Measurements from ENCODE around the gene FGF6. TPM values are rescaled to one million over a fixed set of nuclear protein-coding genes. Genes with fewer than 3 reads are reported as not detected.

The FGF6 gene
- total RNA-seq, 4 donors from 2014 or later: not detected

DNA sequence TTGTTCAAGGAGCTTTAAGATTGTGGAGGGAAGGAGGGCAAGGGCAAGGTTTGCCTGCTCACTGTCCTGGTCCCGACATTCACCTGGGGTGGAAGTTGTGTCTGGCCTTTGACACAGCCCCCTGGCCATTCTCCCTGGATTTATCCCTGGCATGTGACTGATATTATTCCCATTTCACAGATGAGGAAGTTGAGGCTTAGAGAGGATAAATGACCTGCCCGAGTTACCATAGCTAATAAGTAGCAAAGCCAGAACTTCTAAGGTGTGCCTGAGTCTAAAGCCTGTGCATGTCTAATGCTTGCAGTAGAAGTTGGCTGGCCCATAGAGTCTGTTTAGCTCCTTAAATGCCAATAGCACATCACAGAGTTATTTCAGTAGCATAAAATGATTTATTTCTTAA, 720 bp upstream of the FGF6 start:
- TF ChIP-seq CTCF (IDR thresholded peaks at IDR 0.05): no peak
- TF ChIP-seq POLR2A (IDR thresholded peaks at IDR 0.05): no peak
- TF ChIP-seq EP300 (IDR thresholded peaks at IDR 0.05): no peak
- no peak for TF ChIP-seq POLR2AphosphoS5 (IDR thresholded peaks at IDR 0.05)
- H3K27me3 ChIP-seq: peaks cover 12% of the 10 kb centered on the region

DNA sequence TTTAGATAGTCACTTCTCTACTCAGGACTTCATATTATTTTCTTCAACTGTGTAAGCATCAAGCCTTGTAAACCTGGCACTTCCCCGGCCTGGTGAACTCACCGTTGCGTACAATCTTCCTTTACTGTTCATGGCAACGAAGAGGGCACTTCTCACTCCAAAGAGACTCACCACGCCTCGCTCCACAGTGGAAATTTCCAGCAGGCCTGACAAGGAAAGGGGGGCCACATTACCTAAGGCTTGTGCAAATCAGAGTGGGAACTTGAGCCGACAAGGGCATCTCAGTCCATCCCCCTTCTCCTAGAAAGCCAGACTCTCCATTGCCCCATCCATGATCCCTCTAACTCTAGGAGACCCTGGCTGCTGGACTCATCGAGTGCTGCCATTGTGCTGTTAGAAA, 1.6 kb downstream of the FGF6 start:
- WGBS: 87% methylated on average over 8 of the region's 8 CpGs
- H3K4me3 ChIP-seq: no peak overlapping the region
- peaks cover 15% of the 10 kb centered on the region for H3K27me3 ChIP-seq
- no peaks in the 10 kb centered on the region for H3K36me3 ChIP-seq
- no peaks in the 10 kb centered on the region for H3K4me1 ChIP-seq
- H3K9me3 ChIP-seq: no peaks in the 10 kb centered on the region
- no peak for DNase-seq (ENCODE audit: low spot score in 2 of 2)
- TF ChIP-seq EP300 (IDR thresholded peaks at IDR 0.05) (no peak), POLR2AphosphoS5 (IDR thresholded peaks at IDR 0.05) (no peak), POLR2A (IDR thresholded peaks at IDR 0.05) (no peak)
- H3K27ac ChIP-seq: no peak overlapping the region

More for the DNA sequence above, 720 bp upstream of the FGF6 start:
- DNase-seq (ENCODE audit: low spot score in 2 of 2): no peak
- H3K4me1 ChIP-seq: no peaks in the 10 kb centered on the region
- no peaks in the 10 kb centered on the region for H3K9me3 ChIP-seq
- WGBS: 87% methylated on average over 2 of the region's 2 CpGs
- no peaks in the 10 kb centered on the region for H3K36me3 ChIP-seq
- no peak overlapping the region for H3K4me3 ChIP-seq
- no peak overlapping the region for H3K27ac ChIP-seq

DNA sequence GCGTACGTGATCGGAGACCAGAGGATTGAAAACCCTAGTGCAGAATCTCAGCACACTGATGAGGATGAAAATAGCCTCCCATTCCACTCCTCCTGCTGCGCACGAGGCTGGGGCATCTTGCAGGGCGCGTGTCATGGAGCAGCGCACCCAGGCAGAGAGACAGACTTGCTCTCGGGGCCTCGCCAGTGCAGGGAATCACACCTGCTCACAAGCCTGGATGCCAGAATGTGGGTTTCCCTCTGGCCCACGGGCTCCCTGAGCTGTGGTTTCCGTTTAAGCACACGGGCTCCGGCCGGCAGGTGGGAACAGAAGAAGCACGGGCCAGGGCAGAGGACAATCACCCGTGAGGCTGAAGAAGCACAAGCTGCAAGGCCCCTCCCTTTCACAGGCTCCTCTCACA, 2.0 kb downstream of the FGF6 start:
- Histone ChIP-seq H3K36me3 (no peaks in the 10 kb centered on the region), H3K27me3 (peaks cover 15% of the 10 kb centered on the region), H3K27ac (no peak overlapping the region), H3K9me3 (no peaks in the 10 kb centered on the region), H3K4me1 (no peaks in the 10 kb centered on the region), H3K4me3 (no peak overlapping the region)
- TF ChIP-seq CTCF (IDR thresholded peaks at IDR 0.05) (no peak), POLR2AphosphoS5 (IDR thresholded peaks at IDR 0.05) (no peak), POLR2A (IDR thresholded peaks at IDR 0.05) (no peak), EP300 (IDR thresholded peaks at IDR 0.05) (no peak)
- DNase-seq (ENCODE audit: low spot score in 2 of 2): no peak
- WGBS: 87% methylated on average over 14 of the region's 17 CpGs

DNA sequence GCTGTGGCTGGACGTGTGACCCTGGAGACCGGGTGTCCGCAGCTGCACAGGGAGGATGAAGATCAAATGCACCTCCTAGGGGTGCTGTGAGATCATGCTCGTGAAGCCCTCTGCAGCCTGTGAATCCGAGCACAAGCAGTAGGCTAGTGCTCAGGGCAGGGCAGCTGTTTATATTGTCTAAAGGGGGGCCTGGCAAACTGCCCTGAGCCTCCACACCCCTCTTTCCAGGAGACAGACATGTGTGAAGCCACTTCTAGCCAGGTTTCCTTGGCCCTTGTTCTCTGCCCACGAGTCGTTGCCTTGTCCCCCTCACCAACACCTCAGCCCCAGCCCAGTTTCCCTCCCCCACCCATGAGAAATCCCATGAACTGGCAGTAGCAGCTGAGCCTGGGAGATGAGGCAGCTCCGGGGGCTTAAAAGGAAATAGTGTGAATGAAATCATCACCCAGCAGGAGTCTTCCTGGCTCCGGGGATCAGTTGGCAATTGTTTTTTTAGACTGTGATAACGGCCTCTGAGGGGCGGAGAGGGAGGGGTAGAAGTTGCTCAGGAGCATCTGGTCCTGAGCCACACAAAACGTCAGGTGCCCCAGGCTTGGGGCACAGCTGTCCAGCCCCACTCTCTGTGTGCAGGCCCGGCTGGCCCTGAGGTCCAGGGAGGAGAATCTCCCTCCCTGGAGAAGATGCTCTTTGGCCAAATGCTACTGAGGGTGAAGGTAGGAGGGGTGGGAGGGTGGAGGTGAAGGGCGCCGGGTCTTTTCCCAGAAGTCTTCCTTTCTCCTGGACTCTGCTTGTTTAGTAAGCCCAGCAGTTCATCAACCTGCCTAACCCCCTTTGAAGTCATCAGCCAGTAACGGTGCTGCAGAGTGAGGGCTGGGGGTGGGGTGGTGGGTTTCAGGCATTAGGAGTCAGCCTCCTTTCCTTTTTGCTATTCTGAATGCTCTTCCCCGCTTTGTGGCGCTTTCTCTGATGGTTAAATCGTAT, 4.0 kb downstream of the FGF6 start:
- 44% methylated on average over 19 of the region's 19 CpGs for WGBS

DNA sequence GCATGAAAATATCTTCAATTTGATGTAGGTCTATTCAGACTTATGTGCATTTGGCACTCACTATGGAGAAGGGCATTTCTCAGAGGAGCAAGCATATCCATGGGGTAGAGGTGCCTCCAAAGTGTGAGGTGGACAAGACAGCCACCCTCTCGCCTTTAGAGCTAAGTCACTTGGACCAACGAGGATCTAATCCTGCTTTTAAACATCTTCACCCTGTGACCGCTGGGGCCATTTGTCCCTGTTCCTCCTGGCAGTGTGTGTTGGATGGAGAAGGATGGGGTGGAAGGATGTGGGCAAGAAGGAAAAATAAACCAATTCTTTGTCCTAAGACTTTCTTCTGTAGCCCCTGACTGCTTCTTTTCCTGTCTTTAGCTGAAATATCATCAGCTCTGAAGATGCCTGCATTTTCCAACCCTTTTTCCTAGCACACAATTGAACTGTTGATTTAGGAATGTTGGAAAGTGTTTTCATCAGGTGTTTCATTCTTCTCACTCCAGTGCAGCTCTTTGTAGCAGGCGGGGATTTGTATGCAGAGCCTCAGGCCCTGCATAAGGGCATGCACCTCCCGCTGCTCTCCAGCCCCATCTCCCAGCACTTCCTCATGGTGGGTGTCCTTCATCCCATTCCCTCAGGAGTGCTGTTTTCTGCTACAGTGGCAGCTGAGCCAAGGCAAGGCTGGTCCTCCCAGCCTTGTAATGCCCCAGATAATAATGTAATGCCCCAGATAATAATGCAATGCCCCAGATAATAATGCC, 5.3 kb downstream of the FGF6 start:
- no peak for TF ChIP-seq CTCF (IDR thresholded peaks at IDR 0.05)
- TF ChIP-seq EP300 (IDR thresholded peaks at IDR 0.05): no peak
- TF ChIP-seq POLR2AphosphoS5 (IDR thresholded peaks at IDR 0.05): no peak
- no peak for TF ChIP-seq POLR2A (IDR thresholded peaks at IDR 0.05)
- WGBS: 81% methylated on average over 5 of the region's 5 CpGs

More for the DNA sequence above, 4.0 kb downstream of the FGF6 start:
- no peak overlapping the region for H3K27ac ChIP-seq
- H3K27me3 ChIP-seq: peaks cover 15% of the 10 kb centered on the region
- TF ChIP-seq POLR2A (IDR thresholded peaks at IDR 0.05) (no peak), POLR2AphosphoS5 (IDR thresholded peaks at IDR 0.05) (no peak), EP300 (IDR thresholded peaks at IDR 0.05) (no peak), CTCF (IDR thresholded peaks at IDR 0.05) (no peak)
- no peaks in the 10 kb centered on the region for H3K4me1 ChIP-seq
- no peaks in the 10 kb centered on the region for H3K36me3 ChIP-seq
- peak in 1 of 2 donors; percentile 50 for DNase-seq (ENCODE audit: low spot score in 2 of 2)
- H3K9me3 ChIP-seq: no peaks in the 10 kb centered on the region
- H3K4me3 ChIP-seq: no peak overlapping the region

More for the DNA sequence above, 5.3 kb downstream of the FGF6 start:
- DNase-seq (ENCODE audit: low spot score in 2 of 2): peak in 1 of 2 donors; percentile 34
- Histone ChIP-seq H3K27me3 (peaks cover 18% of the 10 kb centered on the region), H3K4me3 (no peak overlapping the region), H3K9me3 (no peaks in the 10 kb centered on the region), H3K36me3 (no peaks in the 10 kb centered on the region), H3K4me1 (no peaks in the 10 kb centered on the region), H3K27ac (no peak overlapping the region)
